Measurements from ENCODE around the gene GRK3. TPM values are rescaled to one million over a fixed set of nuclear protein-coding genes. Genes with fewer than 3 reads are reported as not detected.

Gene GRK3
- total RNA-seq, 3 donors from 2014 or later (not counting 1 experiment from before 2014, with no cell fraction given) = 2.2 to 7.2 (median 3.8) TPM

DNA sequence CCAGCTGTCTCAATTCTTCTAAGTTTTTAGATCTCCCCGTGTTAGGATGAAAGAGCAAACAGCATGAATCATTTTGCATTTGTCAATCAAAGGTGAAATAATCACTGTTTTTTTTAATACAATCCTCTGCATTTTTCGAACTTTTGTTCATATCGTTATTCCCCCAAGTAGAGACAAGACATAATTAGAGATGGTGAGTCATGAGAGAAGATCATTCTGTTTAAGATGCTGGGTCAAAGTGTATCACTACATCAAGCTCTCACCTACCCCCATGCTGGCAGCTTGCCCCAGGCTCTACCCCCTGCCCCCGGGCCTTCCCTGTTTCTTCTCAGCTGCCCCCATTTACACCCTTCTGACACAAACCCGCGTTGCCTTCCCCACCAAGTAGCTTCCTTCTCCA, 147.0 kb downstream of the GRK3 start:
- DNase-seq (no peak), ATAC-seq (no peak)
- no peaks in the 10 kb centered on the region for H3K9me3 ChIP-seq (ENCODE audit: control insufficient read depth, insufficient read depth, low read length)
- H3K27me3 Mint-ChIP-seq (ENCODE audit: low read depth in 2 of 2) = no peaks in the 10 kb centered on the region
- intact Hi-C loops (cut with micrococcal nuclease) = no loop called here
- 73% methylated on average over 2 of the region's 6 CpGs for WGBS (ENCODE audit: insufficient coverage)
- H3K27ac Mint-ChIP-seq = no peak overlapping the region
- H3K36me3 ChIP-seq (ENCODE audit: control insufficient read depth, insufficient read depth, low read length) = peaks cover 1% of the 10 kb centered on the region
- no peak overlapping the region for H3K4me3 ChIP-seq (ENCODE audit: low read length)
- no peak overlapping the region for H3K27ac ChIP-seq (ENCODE audit: low read length)
- H3K9me3 Mint-ChIP-seq = no peaks in the 10 kb centered on the region
- H3K27me3 ChIP-seq (ENCODE audit: control insufficient read depth, insufficient read depth, low read length) = no peaks in the 10 kb centered on the region
- H3K4me3 Mint-ChIP-seq = no peak overlapping the region
- TF ChIP-seq, protein P1, sequence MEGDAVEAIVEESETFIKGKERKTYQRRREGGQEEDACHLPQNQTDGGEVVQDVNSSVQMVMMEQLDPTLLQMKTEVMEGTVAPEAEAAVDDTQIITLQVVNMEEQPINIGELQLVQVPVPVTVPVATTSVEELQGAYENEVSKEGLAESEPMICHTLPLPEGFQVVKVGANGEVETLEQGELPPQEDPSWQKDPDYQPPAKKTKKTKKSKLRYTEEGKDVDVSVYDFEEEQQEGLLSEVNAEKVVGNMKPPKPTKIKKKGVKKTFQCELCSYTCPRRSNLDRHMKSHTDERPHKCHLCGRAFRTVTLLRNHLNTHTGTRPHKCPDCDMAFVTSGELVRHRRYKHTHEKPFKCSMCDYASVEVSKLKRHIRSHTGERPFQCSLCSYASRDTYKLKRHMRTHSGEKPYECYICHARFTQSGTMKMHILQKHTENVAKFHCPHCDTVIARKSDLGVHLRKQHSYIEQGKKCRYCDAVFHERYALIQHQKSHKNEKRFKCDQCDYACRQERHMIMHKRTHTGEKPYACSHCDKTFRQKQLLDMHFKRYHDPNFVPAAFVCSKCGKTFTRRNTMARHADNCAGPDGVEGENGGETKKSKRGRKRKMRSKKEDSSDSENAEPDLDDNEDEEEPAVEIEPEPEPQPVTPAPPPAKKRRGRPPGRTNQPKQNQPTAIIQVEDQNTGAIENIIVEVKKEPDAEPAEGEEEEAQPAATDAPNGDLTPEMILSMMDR (IDR thresholded peaks at IDR 0.05) = no peak
- no peaks in the 10 kb centered on the region for H3K4me1 ChIP-seq (ENCODE audit: control insufficient read depth, insufficient read depth, low read length)
- no peaks in the 10 kb centered on the region for H3K4me1 Mint-ChIP-seq
- H3K36me3 Mint-ChIP-seq = no peaks in the 10 kb centered on the region

DNA sequence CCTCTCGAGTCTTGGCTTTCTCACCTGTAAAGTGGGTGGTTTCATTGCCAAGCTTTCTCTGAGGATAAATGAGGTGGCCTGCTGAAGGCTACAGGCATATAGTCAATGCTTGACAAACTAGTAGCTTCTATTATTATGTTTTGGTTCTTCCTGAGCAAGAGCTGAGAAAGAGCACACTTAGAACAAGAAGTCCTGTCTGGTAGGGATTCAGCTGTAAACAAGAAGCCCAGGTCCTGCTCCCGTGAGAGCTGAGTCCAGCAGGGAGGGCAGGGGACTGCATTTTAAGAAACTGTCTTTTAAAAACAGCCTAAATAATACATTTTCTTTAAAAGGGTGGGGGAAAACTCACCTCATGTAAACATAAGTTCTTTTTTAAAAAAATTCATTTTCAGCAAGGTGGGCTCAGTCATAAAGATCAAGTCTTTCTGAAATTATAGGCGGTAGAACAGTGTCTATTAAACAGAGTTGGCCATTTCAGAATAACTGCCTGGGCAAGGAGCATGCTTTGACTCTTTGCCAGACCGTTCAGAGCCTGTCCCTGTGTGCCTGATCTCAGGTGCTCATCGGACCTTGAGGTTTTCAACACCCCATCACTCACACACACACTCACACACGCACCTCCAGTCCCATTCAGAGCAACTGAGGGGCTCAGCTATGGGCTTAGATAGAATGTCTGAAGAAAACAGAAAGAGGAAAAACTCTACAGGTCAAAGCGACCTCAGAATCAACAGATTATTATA, 148.4 kb downstream of the GRK3 start:
- no peaks in the 10 kb centered on the region for H3K4me1 ChIP-seq (ENCODE audit: control insufficient read depth, insufficient read depth, low read length)
- H3K36me3 Mint-ChIP-seq = no peaks in the 10 kb centered on the region
- peaks cover 1% of the 10 kb centered on the region for H3K36me3 ChIP-seq (ENCODE audit: control insufficient read depth, insufficient read depth, low read length)
- no peak for ATAC-seq
- H3K9me3 Mint-ChIP-seq = no peaks in the 10 kb centered on the region
- no peak overlapping the region for H3K4me3 Mint-ChIP-seq
- H3K27me3 Mint-ChIP-seq (ENCODE audit: low read depth in 2 of 2) = no peaks in the 10 kb centered on the region
- no peaks in the 10 kb centered on the region for H3K4me1 Mint-ChIP-seq
- H3K4me3 ChIP-seq (ENCODE audit: low read length) = no peak overlapping the region
- WGBS (ENCODE audit: insufficient coverage) = 78% methylated on average over 6 of the region's 7 CpGs
- no peaks in the 10 kb centered on the region for H3K9me3 ChIP-seq (ENCODE audit: control insufficient read depth, insufficient read depth, low read length)
- H3K27ac ChIP-seq (ENCODE audit: low read length) = no peak overlapping the region
- no peak for DNase-seq
- TF ChIP-seq, protein P1 (IDR thresholded peaks at IDR 0.05) = no peak
- no peaks in the 10 kb centered on the region for H3K27me3 ChIP-seq (ENCODE audit: control insufficient read depth, insufficient read depth, low read length)
- no peak overlapping the region for H3K27ac Mint-ChIP-seq
- intact Hi-C loops (cut with micrococcal nuclease) = no loop called here

DNA sequence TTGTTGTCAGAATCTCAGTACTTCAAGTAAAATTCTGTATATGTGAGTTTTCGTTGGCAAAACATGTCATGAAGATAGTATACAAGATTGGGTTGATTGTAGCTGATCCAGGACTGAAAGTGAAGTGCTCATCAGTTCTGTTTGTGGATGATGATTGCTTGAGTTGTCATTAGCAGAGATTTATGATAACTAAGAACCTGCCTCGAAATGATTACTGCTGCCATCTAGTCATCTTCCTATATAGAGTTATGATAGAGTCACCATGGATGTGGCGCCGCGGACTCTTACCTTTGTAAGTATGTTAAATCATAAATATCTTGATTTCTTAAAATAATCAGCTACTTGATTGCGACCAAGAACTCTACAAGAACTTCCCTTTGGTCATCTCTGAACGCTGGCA, 149.6 kb downstream of the GRK3 start:
- no peak overlapping the region for H3K27ac ChIP-seq (ENCODE audit: low read length)
- no peak for DNase-seq
- H3K36me3 ChIP-seq (ENCODE audit: control insufficient read depth, insufficient read depth, low read length) = peaks cover 1% of the 10 kb centered on the region
- Mint-ChIP-seq H3K9me3 (no peaks in the 10 kb centered on the region), H3K4me1 (no peaks in the 10 kb centered on the region), H3K4me3 (no peak overlapping the region), H3K27me3 (ENCODE audit: low read depth in 2 of 2) (no peaks in the 10 kb centered on the region), H3K36me3 (no peaks in the 10 kb centered on the region), H3K27ac (no peak overlapping the region)
- intact Hi-C loops (cut with micrococcal nuclease) = no loop called here
- H3K4me1 ChIP-seq (ENCODE audit: control insufficient read depth, insufficient read depth, low read length) = no peaks in the 10 kb centered on the region
- no peak overlapping the region for H3K4me3 ChIP-seq (ENCODE audit: low read length)
- no peaks in the 10 kb centered on the region for H3K9me3 ChIP-seq (ENCODE audit: control insufficient read depth, insufficient read depth, low read length)
- no peaks in the 10 kb centered on the region for H3K27me3 ChIP-seq (ENCODE audit: control insufficient read depth, insufficient read depth, low read length)
- TF ChIP-seq, protein P1 (IDR thresholded peaks at IDR 0.05) = no peak
- ATAC-seq = no peak
- WGBS (ENCODE audit: insufficient coverage) = 57% methylated on average over 3 of the region's 7 CpGs

DNA sequence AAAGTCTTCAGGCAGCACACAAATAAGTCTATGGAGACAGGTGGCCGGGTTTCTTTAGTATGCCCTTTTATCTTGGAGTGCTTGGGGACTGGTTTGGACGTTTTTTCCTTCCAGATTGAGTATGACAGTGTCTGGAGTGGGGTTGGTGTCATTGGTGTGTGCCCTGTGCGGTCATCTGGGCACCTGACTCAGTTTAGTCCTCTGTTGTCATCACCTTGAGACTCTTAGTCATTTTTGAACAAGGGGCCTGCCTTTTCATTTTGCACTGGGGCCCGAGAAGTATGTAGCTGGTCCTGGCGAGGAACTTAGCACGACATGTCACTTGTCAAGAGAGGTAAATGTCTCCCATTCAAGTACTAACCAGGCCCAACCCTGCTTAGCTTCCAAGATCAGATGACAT, 150.3 kb downstream of the GRK3 start:
- WGBS (ENCODE audit: insufficient coverage) = 80% methylated on average over 6 of the region's 6 CpGs
- H3K4me1 ChIP-seq (ENCODE audit: control insufficient read depth, insufficient read depth, low read length) = no peaks in the 10 kb centered on the region
- H3K36me3 ChIP-seq (ENCODE audit: control insufficient read depth, insufficient read depth, low read length) = peaks cover 1% of the 10 kb centered on the region

More for the DNA sequence above, 150.3 kb downstream of the GRK3 start:
- TF ChIP-seq, protein P1 (IDR thresholded peaks at IDR 0.05) = no peak
- Mint-ChIP-seq H3K27ac (no peak overlapping the region), H3K27me3 (ENCODE audit: low read depth in 2 of 2) (no peaks in the 10 kb centered on the region), H3K4me1 (no peaks in the 10 kb centered on the region), H3K36me3 (no peaks in the 10 kb centered on the region), H3K4me3 (no peak overlapping the region), H3K9me3 (no peaks in the 10 kb centered on the region)
- no peak overlapping the region for H3K27ac ChIP-seq (ENCODE audit: low read length)
- intact Hi-C loops (cut with micrococcal nuclease) = no loop called here
- DNase-seq (no peak), ATAC-seq (no peak)
- H3K27me3 ChIP-seq (ENCODE audit: control insufficient read depth, insufficient read depth, low read length) = no peaks in the 10 kb centered on the region
- no peak overlapping the region for H3K4me3 ChIP-seq (ENCODE audit: low read length)
- H3K9me3 ChIP-seq (ENCODE audit: control insufficient read depth, insufficient read depth, low read length) = no peaks in the 10 kb centered on the region
